ENCODE results near the gene EPS15.

DNA sequence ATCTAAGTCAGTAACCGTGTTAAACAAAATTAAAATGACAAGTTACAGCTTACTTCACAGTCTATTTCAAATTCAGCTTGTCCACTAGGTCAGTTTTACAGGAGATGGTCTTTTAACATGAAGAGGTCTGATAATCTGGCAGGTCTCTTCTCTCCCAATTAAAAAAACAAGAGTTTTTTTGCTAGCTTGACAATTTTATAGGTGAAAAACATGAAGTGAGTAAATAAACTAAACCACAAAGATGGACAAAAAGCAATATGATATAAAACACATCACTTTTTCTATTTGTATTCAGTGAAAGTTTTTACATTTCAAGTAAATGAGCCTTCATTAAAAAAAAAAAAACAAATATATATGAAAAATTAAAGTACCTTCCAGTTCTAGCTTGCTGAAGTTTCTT is 163.7 kb downstream of the EPS15 start:
- TF ChIP-seq, protein P1, sequence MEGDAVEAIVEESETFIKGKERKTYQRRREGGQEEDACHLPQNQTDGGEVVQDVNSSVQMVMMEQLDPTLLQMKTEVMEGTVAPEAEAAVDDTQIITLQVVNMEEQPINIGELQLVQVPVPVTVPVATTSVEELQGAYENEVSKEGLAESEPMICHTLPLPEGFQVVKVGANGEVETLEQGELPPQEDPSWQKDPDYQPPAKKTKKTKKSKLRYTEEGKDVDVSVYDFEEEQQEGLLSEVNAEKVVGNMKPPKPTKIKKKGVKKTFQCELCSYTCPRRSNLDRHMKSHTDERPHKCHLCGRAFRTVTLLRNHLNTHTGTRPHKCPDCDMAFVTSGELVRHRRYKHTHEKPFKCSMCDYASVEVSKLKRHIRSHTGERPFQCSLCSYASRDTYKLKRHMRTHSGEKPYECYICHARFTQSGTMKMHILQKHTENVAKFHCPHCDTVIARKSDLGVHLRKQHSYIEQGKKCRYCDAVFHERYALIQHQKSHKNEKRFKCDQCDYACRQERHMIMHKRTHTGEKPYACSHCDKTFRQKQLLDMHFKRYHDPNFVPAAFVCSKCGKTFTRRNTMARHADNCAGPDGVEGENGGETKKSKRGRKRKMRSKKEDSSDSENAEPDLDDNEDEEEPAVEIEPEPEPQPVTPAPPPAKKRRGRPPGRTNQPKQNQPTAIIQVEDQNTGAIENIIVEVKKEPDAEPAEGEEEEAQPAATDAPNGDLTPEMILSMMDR (IDR thresholded peaks at IDR 0.05): no peak
- no peak for TF ChIP-seq POLR2A (IDR thresholded peaks at IDR 0.05)

Measured in lower leg skin (tissue), 3 donors.